ENCODE measurements around the gene ILF3.

GRCh38 chr19:10699650-10700335 is 45.6 kb downstream of the ILF3 start:
- TF ChIP-seq CTCF (IDR thresholded peaks at IDR 0.05) (peak; percentile 16 to 50 (median 23)), POLR2A (IDR thresholded peaks at IDR 0.05) (no peak)
